ENCODE measurements around the gene ARFGAP1.

Gene ARFGAP1

DNA sequence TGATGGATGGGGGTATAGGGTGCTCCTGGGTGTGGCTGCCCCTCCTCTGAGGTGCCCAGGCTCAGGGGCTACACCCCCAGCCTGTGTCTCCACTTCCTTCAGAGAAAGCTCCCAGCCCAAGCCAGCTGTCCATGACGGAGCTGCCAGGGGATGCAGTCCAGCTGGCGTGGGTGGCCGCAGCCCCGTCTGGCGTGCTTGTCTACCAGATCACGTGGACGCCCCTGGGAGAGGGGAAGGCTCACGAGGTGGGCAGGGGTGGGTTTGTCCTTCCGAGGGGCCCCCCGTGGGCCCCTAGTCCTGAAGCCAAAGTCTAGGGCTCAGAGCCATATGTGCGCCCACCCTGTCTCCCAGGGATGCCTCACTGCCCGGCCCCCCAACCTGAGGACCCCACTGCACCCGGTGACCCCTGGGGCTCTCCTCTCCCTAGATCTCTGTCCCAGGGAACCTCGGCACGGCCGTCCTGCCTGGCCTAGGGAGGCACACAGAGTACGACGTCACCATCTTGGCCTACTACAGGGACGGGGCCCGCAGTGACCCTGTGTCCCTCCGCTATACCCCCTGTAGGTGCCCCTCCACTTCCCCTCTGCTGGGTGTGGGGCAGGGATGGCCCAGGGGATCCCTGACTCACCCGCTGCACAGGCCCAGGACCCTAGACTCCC lies 40.2 kb downstream of the ARFGAP1 start:
- in situ Hi-C loops (cut with MboI; ENCODE audit: low pct_unique_long_range_greater_than_20kb, low sequenced_read_pairs), result no loop called here
- no peak for DNase-seq

DNA sequence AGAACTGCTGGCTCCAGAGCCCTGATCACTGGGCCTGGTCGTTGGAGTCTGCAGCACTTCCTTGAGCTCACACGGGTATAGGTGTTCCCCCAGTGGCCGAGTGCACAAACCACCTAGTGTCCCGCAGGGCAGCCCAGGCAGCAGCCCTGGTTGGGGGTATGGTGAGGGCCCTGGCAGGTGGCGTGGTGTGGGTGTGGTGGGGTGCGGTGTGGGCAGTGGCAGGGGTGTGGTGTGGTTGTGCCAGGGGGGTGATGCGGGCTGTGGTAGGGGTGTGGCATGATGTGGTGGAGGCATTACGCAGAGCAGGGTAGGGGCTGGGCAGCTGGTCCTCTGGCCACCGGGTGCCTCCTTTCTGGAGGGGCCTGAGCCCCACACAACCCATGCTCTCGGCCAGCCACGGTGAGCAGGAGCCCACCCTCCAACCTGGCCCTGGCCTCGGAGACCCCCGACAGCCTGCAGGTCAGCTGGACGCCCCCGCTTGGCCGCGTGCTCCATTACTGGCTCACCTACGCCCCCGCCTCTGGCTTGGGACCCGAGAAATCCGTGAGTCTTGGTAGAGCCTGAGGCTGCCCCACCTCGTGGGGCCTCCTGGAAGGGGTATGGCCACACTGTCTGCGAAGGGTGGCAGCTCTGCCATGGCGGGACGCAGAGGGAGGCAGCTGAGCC lies 40.9 kb downstream of the ARFGAP1 start:
- in situ Hi-C loops (cut with MboI; ENCODE audit: low pct_unique_long_range_greater_than_20kb, low sequenced_read_pairs), result no loop called here
- no peak for DNase-seq

DNA sequence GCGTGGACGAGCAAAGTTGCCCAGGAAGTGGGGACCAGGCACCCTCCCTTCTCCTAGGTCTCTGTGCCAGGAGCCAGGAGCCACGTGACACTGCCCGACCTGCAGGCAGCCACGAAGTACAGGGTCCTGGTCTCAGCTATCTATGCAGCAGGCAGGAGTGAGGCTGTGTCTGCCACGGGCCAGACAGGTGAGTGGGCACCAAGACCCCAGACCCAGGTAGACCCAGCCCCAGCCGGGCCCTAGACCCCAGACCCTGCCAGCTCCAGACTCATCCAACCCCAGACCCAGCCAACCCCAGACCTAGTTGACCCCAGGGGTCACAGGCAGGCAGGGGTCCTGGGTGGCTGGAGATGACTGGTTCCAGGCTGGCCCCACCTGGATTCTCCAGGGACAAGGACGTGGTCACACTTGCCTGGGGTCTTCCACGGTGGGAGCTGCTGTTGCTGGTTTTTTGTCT lies 41.4 kb downstream of the ARFGAP1 start:
- DNase-seq, result no peak

DNA sequence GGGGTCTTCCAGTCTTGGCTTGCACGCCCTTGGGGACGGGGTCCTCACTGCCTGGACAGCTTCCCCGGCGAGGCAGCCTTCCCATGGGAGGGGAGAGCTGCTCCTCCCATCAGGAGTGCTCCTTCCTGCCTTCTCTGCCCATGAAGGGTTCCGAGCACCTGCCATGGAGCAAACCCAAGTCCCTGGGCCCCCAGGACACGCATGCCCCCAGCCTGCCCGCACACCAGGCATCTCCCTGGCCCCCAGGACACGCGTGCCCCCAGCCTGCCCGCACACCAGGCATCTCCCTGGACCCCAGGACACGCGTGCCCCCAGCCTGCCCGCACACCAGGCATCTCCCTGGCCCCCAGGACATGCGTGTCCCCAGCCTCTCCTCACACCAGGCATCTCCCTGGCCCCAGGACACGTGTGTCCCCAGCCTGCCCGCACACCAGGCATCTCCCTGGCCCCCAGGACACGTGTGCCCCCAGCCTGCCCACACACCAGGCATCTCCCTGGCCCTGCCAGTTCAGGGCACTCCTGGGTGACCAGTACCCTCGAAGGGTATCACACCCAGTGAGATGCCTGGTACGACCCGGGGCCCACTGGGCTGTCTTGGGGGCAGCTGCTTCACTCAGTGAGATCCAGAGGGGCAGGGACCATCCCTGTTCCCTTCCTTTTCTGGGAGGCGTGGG lies 42.1 kb downstream of the ARFGAP1 start:
- in situ Hi-C loops (cut with MboI; ENCODE audit: low pct_unique_long_range_greater_than_20kb, low sequenced_read_pairs), result no loop called here
- no peak for DNase-seq

More for the DNA sequence above, 41.4 kb downstream of the ARFGAP1 start:
- in situ Hi-C loops (cut with MboI; ENCODE audit: low pct_unique_long_range_greater_than_20kb, low sequenced_read_pairs), result no loop called here

DNA sequence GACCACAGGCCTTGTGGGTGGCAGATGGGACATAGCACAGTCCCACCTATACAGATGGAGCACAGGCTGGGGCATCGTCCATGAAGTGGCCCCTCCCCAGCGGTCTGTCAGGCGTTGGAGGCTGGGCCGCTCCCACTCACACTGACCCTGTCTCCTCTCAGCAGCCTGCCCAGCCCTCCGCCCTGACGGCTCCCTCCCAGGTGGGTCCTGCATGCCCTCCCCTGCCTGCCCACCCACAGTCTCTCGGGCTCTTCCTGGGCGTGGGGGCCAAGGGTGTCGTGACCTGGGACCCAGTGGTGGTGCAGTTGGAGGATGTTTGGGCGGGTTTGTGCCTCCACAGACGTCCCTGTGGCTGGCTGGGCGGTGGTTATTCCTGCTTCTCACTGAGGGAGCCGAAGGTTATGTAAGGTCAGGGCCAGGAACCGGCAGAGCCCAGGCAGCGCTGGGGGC lies 42.7 kb downstream of the ARFGAP1 start:
- no peak for DNase-seq
- in situ Hi-C loops (cut with MboI; ENCODE audit: low pct_unique_long_range_greater_than_20kb, low sequenced_read_pairs), result no loop called here

DNA sequence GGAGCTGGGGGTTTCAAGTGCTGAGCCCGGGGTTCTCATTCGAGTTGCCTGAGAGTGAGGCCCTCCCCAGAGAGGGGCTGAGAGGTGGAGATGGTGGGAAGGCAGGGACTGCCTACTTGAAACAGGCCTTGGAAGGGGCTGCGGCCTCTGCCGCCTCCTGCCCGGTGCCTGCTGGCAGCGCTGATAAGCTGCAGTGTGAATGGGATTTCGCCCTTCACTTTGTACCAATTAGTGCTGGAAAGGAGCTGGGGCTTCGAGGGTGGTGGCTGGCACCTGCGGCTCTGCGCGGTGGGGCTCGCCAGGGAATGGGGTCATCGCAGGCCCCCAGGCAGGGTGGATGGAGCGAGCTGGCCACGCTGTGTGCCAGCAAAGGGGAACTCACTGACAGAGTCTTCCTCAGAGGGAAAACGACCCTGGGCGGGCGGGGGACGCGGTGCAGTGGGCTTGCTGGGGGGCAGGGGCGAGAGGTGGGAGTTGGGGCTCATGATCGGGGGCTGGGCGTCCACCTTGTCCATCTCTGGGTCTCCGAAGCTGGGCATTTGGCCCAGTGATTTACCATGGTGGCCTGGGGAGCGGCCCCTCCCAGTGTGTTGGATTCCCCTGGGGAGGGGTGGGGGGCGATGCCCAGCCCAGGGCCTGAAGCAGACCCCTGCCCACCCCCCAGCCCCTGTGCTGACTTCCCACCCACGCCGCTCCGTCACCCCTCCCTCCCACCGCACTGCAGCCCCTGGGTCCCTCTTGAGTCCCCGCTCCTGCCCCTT lies 43.3 kb downstream of the ARFGAP1 start:
- in situ Hi-C loops (cut with MboI; ENCODE audit: low pct_unique_long_range_greater_than_20kb, low sequenced_read_pairs), result no loop called here
- DNase-seq, result no peak

DNA sequence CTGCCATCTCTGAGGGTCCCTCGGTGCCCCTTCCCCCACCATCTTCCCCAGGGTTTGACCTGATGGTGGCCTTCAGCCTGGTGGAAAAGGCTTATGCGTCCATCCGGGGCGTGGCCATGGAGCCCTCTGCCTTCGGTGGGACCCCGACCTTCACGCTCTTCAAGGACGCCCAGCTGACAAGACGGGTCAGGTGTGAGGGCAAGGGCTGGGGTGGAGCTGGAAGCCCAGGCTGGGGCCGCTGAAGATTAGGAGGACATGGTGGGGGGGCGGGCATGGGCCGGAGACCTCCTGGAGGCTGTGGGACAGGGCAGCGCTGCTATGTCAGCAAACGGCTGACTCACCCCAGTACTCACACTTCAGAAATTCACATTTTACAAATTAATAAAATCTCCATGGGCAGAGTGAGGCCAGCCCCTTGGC lies 43.9 kb downstream of the ARFGAP1 start:
- in situ Hi-C loops (cut with MboI; ENCODE audit: low pct_unique_long_range_greater_than_20kb, low sequenced_read_pairs), result no loop called here
- DNase-seq, result no peak

DNA sequence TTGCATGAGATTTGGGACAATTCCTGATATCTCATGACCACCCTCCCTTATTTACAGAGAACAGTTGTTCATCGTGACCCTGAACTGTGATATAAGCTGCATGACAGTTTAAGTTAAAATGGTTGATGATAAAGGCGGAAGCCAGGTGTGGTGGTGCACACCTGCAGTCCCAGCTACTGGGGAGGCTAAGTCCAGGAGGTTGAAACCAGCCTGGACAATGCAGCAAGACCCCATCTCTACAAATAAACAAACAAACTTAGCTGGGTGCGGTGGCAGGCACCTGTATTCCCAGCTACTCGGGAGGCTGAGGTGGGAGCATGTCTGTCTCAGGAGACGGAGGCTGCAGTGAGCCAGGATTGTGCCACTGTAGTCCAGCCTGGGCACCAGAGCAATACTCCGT lies 44.4 kb downstream of the ARFGAP1 start:
- in situ Hi-C loops (cut with MboI; ENCODE audit: low pct_unique_long_range_greater_than_20kb, low sequenced_read_pairs), result no loop called here
- DNase-seq, result no peak

DNA sequence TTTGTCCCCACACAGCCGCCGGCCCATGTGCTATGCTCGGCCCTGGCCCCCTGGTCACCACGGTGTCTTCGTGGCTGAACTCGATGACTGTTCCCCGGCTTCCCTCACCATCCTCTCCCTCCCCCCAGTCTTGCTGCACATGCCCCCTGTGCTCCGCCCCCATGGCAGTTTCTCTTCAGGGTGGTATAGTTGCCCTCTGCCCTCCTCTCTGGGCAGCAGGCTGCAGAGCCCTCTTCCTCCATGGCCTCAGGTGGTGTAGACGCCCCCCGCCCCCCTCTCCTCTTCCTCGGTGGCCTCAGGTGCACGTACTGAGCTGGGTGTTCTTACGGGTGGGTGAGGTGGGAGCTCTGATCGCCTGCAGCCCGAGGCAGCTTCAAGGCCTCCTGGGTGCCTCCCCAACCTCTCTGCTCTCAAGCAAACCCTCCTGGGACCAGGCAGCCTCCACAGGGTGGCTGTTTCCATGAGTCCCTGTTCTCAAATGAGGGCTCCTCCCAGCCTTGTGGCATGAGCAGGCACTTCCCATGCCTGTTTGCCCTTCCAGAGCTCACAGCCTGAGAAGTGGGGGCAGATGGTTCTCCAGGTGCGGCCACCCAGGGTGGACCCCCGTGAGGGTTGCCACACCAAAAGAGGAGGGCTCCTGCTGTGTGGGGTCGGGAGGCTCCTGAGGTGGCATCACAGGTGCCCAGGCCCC lies 45.1 kb downstream of the ARFGAP1 start:
- no peak for DNase-seq
- in situ Hi-C loops (cut with MboI; ENCODE audit: low pct_unique_long_range_greater_than_20kb, low sequenced_read_pairs), result no loop called here

DNA sequence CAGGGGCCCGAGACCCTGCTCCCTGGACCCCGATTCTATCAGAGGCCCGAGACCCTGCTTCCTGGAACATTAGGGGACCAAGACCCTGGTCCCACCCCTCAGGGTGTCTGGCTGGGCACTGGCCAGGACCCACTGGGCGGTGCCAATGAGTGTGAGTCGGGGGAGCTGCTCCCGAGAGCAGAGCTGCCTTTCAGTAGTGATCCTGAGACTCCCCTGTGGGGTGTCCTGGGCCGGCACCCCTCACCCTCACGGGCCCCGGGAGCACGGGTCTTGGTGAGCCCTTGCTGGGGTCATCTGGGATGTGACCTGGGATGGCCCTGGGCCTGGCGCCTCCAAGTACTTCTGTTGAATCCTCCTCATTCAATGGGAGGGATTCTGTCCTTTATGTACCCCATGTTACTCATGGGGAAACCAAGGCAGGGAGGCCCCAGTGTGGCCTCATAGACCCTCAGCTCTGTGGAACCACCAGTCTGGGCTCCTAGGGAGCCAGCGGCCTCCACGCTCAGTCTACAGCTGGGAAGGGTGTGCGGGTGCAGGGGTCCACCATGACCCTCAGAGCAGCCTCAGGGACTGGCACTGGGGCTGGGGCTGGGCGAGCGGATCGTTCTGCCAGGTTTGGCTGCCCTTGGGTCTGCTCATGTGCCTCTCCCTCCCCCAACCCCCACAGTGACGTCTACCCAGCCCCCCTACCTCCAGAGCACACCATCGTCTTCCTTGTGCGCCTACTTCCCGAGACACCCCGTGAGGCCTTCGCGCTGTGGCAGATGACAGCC lies 46.0 kb downstream of the ARFGAP1 start:
- no peak for DNase-seq
- in situ Hi-C loops (cut with MboI; ENCODE audit: low pct_unique_long_range_greater_than_20kb, low sequenced_read_pairs), result no loop called here

DNA sequence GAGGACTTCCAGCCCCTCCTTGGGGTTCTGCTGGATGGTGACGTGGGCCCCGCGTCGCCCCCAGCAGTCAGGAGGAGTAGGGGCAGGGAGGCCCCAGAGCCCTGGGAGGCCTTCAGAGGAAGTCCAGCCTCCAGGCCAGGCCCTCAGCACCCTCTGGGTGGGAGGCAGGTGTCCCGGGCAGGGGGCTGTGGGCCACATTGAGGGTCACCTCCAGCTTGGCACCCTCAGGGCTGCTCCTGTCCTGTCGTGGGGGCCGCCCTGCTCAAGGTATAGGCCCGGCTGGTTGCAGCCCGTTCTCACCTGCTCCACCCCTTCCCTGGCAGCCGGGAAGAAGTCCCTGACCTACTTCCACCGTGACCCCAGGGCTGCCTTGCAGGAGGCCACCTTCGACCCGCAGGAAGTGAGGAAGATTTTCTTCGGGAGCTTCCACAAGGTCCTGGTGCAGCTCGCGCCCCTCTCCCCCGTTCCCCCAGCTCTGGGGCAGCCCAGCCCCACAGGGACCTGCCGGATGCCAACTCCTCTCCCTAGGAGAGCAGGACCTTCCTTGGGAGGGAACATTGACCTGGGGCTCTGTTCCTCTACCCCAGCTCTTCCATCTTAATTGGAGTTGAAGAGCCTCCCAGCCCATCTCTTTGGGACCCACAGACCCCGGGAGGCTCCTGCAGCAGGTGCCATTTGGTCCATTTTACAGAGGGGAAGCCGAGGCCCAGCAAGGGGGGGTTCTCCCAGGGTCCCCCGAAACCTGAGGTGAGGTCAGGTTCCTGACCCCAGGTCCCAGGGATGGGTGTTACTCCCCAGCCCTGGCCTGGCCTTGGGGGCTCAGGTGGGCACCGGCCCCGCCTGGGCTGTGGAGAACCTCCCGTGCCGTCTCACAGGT lies 46.8 kb downstream of the ARFGAP1 start:
- DNase-seq, result no peak
- in situ Hi-C loops (cut with MboI; ENCODE audit: low pct_unique_long_range_greater_than_20kb, low sequenced_read_pairs), result no loop called here

DNA sequence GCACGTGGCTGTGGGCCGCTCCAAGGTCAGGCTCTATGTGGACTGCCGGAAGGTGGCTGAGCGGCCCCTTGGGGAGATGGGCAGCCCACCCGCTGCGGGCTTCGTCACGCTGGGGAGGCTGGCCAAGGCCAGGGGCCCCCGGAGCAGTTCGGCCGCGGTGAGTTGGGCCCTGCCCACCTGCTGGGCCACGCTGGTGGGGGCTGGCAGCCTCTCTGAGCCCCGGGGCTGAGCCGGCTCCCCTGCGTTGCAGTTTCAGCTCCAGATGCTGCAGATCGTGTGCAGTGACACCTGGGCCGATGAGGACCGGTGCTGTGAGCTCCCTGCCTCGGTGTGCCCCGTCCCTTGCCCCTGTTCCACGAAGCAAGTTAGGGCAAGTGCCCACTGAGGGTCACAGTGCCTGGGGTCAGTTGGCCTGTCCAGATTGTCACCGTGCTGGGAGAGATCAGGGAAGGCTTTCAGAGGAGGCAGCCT lies 47.5 kb downstream of the ARFGAP1 start:
- in situ Hi-C loops (cut with MboI; ENCODE audit: low pct_unique_long_range_greater_than_20kb, low sequenced_read_pairs), result no loop called here
- DNase-seq, result no peak

DNA sequence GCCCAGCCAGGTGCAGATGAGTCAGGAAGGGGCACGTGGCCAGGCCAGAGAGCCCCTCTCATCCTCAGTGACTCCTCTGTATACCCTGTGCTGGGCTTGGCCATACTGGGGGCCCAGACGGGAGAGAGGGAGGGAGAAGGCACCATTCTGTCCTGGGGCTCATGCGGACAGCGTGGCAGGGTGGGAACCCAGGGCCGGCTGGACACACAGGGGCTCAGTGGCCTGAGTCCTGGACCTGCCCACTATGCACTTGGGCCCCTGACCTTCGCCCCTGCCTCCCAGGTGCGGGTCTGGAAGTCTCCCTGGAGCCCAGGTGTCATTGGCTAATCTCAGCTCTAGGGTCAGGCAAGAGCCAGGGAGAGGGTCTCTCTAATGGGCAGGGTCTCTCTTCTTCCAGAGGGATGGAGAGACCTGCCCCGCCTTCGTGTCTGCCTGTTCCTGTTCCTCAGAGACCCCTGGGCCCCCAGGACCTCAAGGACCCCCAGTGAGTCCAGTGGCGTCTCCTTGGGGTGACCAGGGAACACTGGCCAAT lies 48.1 kb downstream of the ARFGAP1 start:
- in situ Hi-C loops (cut with MboI; ENCODE audit: low pct_unique_long_range_greater_than_20kb, low sequenced_read_pairs), result no loop called here
- DNase-seq, result no peak

DNA sequence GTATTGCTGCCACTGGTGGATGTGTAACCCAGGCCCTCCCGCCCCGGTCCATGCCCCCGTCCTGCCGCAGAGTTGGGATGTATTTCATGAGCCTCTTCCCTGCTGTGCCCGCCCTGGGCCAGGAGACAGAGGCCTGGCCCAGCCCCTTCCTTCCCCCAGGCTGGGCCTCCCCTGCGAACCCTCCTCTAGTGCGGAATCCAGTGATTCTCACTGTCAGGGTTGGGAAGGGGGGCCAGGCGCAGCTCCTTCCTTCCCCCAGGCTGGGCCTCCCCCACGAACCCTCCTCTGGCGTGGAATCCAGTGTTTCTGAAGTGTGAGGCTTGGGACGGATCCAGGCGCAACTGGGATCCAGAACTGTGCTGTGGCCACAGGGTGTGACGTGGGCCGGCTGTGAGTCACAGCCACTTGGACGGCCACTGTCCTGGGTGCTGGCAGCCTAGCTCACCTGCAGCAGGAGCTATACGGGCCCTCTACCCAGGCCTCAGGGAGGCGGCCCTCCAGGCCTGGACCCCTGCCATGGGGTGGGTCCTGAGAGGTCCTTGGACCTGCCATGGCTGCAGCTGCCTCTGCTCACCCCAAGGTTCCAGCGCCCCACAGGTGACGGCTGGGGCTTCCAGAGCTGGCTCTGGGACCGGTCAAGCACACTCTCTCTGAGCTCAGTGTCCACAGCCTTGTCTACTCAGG lies 48.7 kb downstream of the ARFGAP1 start:
- in situ Hi-C loops (cut with MboI; ENCODE audit: low pct_unique_long_range_greater_than_20kb, low sequenced_read_pairs), result no loop called here
- DNase-seq, result no peak

DNA sequence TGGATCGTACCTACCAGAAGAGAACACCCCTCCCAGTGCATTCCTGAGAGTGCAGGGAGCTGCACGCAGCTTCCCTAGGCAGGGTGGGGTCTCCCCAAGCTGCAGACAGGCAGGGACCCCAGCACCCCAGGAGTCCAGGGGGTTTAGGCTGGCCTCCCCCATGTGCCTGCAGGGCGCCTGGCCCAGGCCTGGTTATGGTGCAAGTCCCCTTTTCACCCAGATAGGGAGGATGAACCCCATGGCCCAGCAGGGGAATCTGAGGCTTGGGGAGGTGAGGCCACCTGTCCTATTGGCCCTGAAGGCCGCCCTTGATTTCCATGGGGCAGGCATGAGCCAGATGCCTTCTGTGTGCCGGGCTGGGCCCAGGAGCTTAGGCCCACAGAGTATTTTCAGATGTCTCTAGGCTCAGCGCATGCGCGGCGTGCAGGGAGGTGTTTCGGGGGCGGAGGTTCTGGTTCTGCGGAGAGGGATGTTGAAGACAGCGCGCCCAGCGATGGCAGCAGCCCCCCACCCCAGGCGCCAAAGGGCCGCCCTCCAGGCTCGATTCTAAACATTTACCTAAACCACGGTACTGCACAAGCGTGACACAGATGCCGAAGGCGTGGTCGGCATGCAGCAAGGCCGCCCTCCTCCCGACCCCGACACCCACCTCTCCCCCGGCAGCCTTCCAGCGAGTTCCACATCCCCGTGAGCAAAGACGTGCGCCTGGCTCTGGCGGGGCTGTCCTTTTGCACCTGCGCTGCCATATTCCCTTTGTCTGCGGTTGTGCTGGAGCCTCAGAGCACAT lies 49.7 kb downstream of the ARFGAP1 start:
- DNase-seq, result no peak
- in situ Hi-C loops (cut with MboI; ENCODE audit: low pct_unique_long_range_greater_than_20kb, low sequenced_read_pairs), result no loop called here

DNA sequence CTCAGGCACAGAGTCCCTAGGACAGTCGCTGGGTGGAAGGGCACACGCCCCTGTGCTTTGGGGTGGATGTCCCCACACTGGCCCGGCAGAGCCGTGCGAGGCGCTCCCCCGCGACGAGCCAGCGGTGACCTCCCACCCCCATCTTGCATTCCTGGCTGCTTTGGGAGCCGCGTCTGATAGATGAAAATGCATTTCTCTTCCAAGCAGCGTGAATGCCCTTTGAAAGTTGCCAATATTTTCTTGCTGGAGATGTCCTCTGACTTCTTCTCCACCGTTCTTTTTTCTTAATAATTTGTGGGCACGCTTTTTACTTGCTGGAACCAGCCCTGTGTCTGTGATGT lies 50.3 kb downstream of the ARFGAP1 start:
- DNase-seq, result no peak
- in situ Hi-C loops (cut with MboI; ENCODE audit: low pct_unique_long_range_greater_than_20kb, low sequenced_read_pairs), result no loop called here
